Activated naive CD4-positive, alpha-beta T cell treated with anti-CD3 and anti-CD28 coated beads, Interleukin-2, amount 10 ng/mL, durations not matched to agents 7 days and 5 days (primary cell): Measurements from ENCODE around the gene SLX4.
"Not testable (repeated sequence)": the region's sequence is repeated elsewhere in the genome, so short reads cannot be mapped to it uniquely, and the experiment has no call there.

ENCODE experiments used
- CTCF ChIA-PET: fragments of 350-600 bp; sonication (Branson Sonifier 250); formaldehyde crosslinking; loops from one replicate; lab custom pipeline; 2021; ENCODE audit warnings: antibody characterized with exemption; lab: Charles Lee
- DNase-seq: peaks from one replicate; pipeline ENCODE4 v3.0.0-alpha.2; 2020
- H3K27ac Mint-ChIP-seq: one replicate; pipeline ENCODE4 v1.8.0; 2021; ENCODE audit warnings: mild to moderate bottlenecking, moderate library complexity, mixed read lengths
- H3K27me3 Mint-ChIP-seq: one replicate; pipeline ENCODE4 v1.8.0; 2021; ENCODE audit warnings: mild to moderate bottlenecking, mixed read lengths
- H3K36me3 Mint-ChIP-seq: one replicate; pipeline ENCODE4 v1.8.0; 2021; ENCODE audit warnings: mixed read lengths
- H3K4me1 Mint-ChIP-seq: one replicate; pipeline ENCODE4 v1.8.0; 2021; ENCODE audit warnings: mixed read lengths
- H3K4me3 Mint-ChIP-seq: one replicate; pipeline ENCODE4 v1.8.0; 2021; ENCODE audit warnings: mild to moderate bottlenecking, moderate library complexity, mixed read lengths
- H3K9me3 Mint-ChIP-seq: one replicate; pipeline ENCODE4 v1.8.0; 2021; ENCODE audit warnings: mixed read lengths

SLX4 gene, protein sequence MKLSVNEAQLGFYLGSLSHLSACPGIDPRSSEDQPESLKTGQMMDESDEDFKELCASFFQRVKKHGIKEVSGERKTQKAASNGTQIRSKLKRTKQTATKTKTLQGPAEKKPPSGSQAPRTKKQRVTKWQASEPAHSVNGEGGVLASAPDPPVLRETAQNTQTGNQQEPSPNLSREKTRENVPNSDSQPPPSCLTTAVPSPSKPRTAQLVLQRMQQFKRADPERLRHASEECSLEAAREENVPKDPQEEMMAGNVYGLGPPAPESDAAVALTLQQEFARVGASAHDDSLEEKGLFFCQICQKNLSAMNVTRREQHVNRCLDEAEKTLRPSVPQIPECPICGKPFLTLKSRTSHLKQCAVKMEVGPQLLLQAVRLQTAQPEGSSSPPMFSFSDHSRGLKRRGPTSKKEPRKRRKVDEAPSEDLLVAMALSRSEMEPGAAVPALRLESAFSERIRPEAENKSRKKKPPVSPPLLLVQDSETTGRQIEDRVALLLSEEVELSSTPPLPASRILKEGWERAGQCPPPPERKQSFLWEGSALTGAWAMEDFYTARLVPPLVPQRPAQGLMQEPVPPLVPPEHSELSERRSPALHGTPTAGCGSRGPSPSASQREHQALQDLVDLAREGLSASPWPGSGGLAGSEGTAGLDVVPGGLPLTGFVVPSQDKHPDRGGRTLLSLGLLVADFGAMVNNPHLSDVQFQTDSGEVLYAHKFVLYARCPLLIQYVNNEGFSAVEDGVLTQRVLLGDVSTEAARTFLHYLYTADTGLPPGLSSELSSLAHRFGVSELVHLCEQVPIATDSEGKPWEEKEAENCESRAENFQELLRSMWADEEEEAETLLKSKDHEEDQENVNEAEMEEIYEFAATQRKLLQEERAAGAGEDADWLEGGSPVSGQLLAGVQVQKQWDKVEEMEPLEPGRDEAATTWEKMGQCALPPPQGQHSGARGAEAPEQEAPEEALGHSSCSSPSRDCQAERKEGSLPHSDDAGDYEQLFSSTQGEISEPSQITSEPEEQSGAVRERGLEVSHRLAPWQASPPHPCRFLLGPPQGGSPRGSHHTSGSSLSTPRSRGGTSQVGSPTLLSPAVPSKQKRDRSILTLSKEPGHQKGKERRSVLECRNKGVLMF (N-terminal part only)

DNA sequence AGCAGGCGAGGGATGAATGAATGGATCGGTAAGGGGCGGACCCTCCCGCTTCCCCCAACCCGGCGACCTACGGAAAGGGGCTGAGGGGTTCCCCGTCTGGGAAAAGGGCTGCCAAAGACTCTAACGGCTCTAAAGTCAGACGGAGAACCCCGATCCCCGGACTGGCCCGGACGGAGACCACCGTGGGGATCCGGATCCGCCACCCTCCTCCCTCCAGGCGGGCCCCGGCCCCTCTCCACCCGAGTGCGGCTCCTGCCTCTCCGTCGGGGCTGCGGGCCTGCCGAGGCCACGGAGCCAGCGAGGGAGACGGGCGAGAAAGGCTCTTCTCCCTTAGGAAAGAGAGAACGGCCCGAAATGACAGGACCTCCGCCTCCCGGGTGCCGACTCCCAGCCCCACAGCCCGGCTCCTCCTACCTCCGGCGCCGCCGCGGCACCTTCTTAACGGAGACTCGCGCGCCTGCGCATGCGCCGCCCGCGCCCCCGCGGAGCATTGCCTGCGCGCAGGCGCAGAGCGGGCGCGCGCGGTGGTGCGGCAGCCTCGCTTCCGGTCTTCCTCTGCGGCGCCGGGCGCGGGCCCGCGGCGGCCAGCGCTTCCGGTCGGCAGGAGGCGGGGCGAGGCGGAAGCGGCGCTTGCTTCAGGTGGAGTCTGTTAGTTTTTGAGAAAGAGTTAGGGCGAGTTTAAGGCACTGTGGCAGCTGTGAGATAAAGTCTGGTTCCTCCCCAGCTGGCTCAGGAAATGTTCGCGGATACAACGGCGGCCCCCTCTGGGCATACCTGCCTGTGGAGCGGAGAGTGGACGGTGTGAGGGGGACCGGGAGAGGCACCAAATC lies at the start of gene SLX4:
SLX4 (minus strand) TSS at position 461 of the 830 bp plus-strand sequence. CDS start 2,642 bp downstream, outside the sequence.
- peaks cover 64% of the 10 kb centered on the region for H3K4me1 Mint-ChIP-seq
- CTCF ChIA-PET, result interaction anchor here (0.8 to 1.3 kb wide), 3 partner anchors 11 to 267 kb away, joined by 3 read pairs; no protein-coding TSS in a partner anchor

DNA sequence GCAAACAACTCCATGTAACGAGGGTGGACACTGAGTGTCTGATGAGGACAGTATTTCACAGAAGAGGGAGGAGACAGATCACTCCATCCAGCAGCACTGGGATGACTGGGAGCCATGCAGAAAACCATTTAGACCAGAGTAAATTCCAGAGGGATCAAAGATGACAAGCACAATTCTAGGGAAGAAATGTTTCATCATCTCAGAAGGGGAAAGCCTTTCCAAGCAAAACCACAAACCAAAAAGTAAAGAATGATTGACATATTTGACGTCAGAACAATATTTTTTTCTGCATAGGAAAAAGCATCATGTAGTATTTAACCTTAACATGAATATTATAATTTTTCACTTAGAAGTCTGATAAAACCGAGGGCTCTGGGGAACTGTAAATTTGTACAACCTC lies 47.8 kb upstream of the SLX4 start:
- Mint-ChIP-seq H3K27ac (peak overlapping the region; percentile 3), H3K4me3 (no peak overlapping the region), H3K27me3 (no peaks in the 10 kb centered on the region), H3K4me1 (peaks cover 14% of the 10 kb centered on the region), H3K9me3 (no peaks in the 10 kb centered on the region), H3K36me3 (peaks cover 56% of the 10 kb centered on the region)
- no peak for DNase-seq
- CTCF ChIA-PET, result interaction anchor here (1.1 kb wide), 1 partner anchor 594 kb away, joined by 3 read pairs; no protein-coding TSS in a partner anchor

More for the DNA sequence above, at the start of gene SLX4:
- Mint-ChIP-seq H3K27me3 (no peaks in the 10 kb centered on the region), H3K9me3 (no peaks in the 10 kb centered on the region), H3K4me3 (peak within 1 kb of the TSS; percentile 97), H3K27ac (peak within 1 kb of the TSS; percentile 99), H3K36me3 (peaks cover 46% of the 10 kb centered on the region)
- peak; percentile 91 for DNase-seq

DNA sequence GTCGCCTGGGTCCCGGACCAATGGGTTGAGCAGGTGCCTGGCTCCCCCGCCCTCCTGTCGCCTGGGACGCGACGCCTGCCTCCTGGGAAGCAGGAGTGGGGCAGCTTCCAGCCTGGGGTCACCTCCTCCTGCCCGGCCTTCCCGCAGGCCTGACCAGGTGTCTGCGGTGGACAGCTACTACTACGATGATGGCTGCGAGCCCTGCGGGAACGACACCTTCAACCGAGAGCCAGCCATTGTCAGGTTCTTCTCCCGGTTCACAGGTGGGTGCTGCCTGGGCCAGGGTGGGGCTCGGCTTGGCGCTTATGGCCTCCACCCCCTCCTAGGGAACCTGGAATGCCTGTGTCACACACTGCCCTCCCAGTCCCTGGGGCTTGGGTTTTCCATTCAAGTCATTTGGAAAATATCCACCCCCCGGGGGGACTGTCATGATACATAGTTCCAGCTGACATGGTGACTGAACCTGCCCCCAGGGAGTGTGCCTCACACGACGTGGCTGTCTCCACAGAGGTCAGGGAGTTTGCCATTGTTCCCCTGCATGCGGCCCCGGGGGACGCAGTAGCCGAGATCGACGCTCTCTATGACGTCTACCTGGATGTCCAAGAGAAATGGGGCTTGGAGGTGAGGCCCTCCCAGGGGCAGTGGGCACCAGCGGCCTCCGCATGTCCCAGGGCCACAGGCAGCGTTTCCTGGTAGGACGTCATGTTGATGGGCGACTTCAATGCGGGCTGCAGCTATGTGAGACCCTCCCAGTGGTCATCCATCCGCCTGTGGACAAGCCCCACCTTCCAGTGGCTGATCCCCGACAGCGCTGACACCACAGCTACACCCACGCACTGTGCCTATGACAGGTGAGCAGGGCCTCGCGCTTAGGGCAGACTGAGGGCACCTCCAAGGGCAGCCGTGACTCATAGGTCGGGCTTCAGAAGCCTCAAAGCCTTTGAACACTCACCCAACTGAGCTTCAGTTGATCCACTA lies 45.4 kb upstream of the SLX4 start:
- Mint-ChIP-seq H3K27ac (no peak overlapping the region), H3K4me1 (peaks cover 17% of the 10 kb centered on the region), H3K9me3 (no peaks in the 10 kb centered on the region), H3K36me3 (peaks cover 53% of the 10 kb centered on the region), H3K4me3 (no peak overlapping the region), H3K27me3 (no peaks in the 10 kb centered on the region)
- CTCF ChIA-PET, result interaction anchor here (1.1 kb wide), 1 partner anchor 8 kb away, joined by 3 read pairs; no protein-coding TSS in a partner anchor
- DNase-seq, result no peak

DNA sequence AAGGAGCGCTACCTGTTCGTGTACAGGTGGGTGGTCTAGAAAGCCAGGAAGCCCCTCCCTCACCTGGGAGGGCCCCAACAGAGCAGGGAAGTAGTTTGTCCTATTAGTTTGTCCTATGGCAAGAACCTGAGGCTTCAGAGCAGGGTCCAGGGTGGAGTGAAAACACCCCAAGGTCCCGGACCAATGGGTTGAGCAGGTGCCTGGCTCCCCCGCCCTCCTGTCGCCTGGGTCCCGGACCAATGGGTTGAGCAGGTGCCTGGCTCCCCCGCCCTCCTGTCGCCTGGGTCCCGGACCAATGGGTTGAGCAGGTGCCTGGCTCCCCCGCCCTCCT lies 44.7 kb upstream of the SLX4 start:
- Mint-ChIP-seq H3K4me1 (peaks cover 17% of the 10 kb centered on the region), H3K36me3 (peaks cover 52% of the 10 kb centered on the region)
- H3K4me3 Mint-ChIP-seq, H3K9me3 Mint-ChIP-seq, DNase-seq, H3K27ac Mint-ChIP-seq, H3K27me3 Mint-ChIP-seq: not testable (repeated sequence)
- CTCF ChIA-PET, result interaction anchor here (1.1 to 3.2 kb wide), 2 partner anchors 9 to 30 kb away, joined by 3 to 11 read pairs; no protein-coding TSS in a partner anchor

DNA sequence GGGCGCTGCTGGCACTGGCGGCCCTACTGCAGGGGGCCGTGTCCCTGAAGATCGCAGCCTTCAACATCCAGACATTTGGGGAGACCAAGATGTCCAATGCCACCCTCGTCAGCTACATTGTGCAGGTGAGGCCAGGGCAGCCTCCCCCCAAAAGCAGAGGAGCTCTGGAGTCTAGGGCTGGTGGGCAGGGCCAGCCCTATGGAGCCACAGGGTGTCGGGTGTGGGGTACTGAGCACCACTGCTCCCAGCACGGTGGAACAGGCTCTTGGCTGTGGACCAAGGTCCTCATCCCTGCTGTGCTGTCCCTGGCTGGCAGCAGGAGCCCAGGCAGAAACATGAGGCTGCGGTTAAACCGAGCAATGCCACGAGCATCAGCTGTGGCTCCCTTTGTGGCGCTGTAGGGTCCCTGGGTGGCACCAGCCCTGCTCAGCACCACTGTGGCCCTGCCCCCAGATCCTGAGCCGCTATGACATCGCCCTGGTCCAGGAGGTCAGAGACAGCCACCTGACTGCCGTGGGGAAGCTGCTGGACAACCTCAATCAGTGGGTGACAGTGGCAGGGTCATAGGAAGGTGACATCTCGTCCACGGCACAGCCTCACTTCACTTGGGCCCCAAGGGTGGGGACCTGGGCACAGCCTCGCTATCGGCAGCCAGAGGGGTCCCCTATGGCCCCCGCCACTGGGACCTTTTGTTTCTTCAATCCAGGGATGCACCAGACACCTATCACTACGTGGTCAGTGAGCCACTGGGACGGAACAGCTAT lies 44.2 kb upstream of the SLX4 start:
- CTCF ChIA-PET, result interaction anchor here (0.6 to 3.2 kb wide), 4 partner anchors 9 to 34 kb away, joined by 3 to 11 read pairs (median 6); no protein-coding TSS in a partner anchor
- Mint-ChIP-seq H3K36me3 (peaks cover 51% of the 10 kb centered on the region), H3K27me3 (no peaks in the 10 kb centered on the region), H3K9me3 (no peaks in the 10 kb centered on the region), H3K4me1 (peaks cover 17% of the 10 kb centered on the region), H3K4me3 (no peak overlapping the region), H3K27ac (peak overlapping the region; percentile 19)
- DNase-seq, result no peak

DNA sequence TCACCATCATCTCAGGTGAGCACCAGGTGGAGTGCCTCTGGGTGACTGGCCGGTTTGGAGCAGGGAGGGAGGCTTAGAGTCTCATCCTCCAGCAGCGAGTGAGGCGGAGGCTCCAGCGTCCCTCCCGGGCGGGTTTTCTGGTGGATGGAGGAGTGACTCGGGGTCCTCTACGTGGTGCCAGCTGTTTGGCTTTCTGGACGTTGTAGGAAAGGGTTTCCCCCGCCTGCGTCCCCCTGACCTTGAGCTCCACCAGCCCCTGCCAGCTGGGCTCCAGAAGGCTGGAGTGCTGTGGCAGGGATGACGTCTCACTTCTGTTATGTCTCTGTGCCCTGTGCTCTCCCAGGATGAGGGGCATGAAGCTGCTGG lies 43.6 kb upstream of the SLX4 start:
- no peaks in the 10 kb centered on the region for H3K9me3 Mint-ChIP-seq
- no peak for DNase-seq
- H3K27me3 Mint-ChIP-seq, result no peaks in the 10 kb centered on the region
- peak overlapping the region; percentile 19 for H3K27ac Mint-ChIP-seq
- H3K4me3 Mint-ChIP-seq, result no peak overlapping the region
- peaks cover 49% of the 10 kb centered on the region for H3K36me3 Mint-ChIP-seq
- CTCF ChIA-PET, result interaction anchor here (0.6 to 3.2 kb wide), 4 partner anchors 9 to 33 kb away, joined by 3 to 11 read pairs (median 6); no protein-coding TSS in a partner anchor
- peaks cover 17% of the 10 kb centered on the region for H3K4me1 Mint-ChIP-seq

DNA sequence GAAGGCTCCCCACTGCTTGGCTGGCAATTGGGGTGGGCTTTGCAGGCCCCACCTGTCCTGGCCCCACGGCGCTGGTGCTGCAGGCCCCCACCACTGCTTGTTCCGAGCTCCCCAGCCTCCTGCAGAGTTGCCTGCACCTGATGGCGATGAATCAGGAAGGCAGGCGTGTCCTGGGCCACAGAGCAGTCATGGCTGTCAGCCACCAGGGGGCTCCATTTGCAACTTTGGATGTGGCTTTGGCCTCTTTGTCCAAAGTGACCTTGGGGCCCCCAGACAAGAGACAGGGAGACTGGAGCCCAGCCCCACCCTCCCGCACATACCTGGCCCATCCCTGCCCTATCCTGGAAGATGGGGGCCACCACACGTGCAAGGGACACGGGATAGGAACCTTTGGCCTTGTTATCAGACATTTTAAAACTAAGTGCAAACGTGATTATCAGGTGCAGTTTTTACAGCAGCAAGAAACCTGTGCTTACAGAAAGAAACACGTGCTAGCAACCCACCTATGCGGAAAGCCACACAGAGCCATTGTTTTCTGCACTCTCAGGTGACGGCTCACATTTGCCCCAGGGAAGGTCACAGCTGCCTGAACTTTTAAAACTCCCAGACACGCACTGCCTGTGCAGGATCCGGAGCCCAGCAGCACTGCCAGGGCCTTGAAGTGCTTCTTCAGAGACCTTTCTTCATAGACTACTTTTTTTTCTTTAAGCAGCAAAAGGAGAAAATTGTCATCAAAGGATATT lies 43.0 kb upstream of the SLX4 start, which contains the start of gene DNASE1:
DNASE1 (plus strand) TSS at position 443 of the 743 bp plus-strand sequence. CDS start 683 bp downstream, outside the sequence.
- Mint-ChIP-seq H3K27me3 (no peaks in the 10 kb centered on the region), H3K4me3 (no peak within 1 kb of the TSS), H3K4me1 (peaks cover 13% of the 10 kb centered on the region), H3K9me3 (no peaks in the 10 kb centered on the region), H3K27ac (peak within 1 kb of the TSS; percentile 19), H3K36me3 (peaks cover 43% of the 10 kb centered on the region)
- CTCF ChIA-PET, result interaction anchor here (0.7 to 3.2 kb wide), 10 partner anchors 8 to 127 kb away, joined by 3 to 11 read pairs (median 4); no protein-coding TSS in a partner anchor
- DNase-seq, result peak; percentile 70

DNA sequence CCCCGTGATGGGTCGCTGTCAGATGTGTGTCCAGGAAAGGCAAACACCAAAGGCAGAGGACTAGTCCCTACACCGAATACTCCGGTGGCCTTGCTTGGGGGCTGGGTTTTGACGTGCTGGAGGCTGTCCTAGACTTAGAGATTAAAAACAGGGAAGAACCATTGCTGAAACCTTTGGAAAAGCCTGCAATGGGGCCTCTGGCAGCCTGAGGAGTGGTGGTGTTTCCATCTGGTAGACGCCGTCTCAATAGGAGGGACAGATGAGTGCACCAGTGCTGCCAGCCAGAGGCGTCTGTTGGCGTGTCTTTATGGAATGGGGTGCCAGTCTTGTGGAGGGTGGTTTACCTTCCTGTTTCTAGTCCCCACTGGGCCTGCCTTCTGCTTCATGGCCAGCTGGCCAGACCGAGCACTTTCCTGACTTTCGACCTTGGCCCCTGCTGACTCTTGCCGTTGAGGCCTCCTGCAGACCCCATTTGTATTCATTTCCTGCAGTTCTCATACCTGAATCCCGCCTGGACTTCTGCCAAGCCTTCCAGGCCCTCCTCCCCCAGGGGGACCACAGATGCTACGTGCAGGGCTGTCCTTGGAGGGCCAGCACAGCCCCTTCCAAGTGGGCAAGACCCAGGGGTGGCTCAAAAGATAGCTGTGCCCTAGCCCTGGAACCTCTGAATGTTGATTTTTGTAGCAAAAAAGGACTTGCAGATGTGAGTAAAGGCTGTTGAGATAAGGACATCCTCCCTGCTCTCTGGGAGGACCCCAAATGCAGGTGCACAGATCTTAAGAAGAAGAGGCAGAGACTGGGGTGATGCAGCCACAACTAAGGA lies 41.2 kb upstream of the SLX4 start:
- CTCF ChIA-PET, result interaction anchor here (1.4 to 3.2 kb wide), 2 partner anchors 26 kb away, joined by 3 to 11 read pairs; no protein-coding TSS in a partner anchor
- H3K4me1 Mint-ChIP-seq, result peaks cover 7% of the 10 kb centered on the region
- H3K27ac Mint-ChIP-seq, result no peak overlapping the region
- no peaks in the 10 kb centered on the region for H3K27me3 Mint-ChIP-seq
- peaks cover 36% of the 10 kb centered on the region for H3K36me3 Mint-ChIP-seq
- H3K4me3 Mint-ChIP-seq, result no peak overlapping the region
- DNase-seq, result peak; percentile 16
- H3K9me3 Mint-ChIP-seq, result no peaks in the 10 kb centered on the region

DNA sequence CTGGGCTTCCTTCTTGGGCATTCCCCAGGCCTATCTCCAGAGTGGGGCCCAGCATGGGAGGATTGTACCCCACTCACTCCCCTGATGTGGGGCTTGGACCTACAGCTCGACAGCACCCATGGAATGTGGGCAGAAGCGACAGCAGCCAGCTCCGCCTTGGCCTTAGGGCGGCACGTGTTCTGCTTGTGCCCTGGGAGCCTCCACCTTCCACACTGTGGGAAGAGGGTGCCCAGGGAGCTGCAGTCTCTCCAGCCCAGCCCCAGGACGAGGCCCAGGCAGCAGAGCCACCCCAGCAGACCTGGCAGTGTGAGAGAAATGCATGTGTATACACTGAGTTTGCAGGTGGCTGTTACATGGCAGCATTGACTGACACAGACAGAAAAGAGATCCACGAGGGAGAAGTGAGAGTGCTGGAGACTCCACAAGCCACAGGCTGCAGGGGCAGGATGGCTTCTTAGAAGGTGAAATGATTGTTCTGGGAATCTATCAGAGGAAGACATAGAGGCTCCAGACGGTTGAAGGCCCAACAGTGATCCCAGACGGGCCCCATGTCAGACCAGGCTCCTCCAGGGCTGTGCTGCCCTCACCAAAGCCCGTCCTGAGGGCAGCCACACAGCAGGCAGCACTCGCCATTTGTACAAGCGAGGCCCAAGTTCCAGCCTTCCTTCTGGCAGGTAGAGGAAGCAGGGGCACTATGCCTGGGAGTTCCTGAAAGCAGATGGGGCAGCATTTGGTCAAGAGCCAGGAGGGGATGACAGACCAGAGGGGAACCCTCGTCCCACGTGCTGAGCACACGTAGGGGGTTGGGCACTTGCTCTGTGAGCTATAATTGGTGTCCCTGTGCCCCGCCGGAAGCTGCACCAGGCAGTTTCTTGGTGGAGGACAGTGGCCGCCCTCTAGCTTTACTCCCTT lies 40.3 kb upstream of the SLX4 start:
- CTCF ChIA-PET, result interaction anchor here (1.4 kb wide), 1 partner anchor 26 kb away, joined by 3 read pairs; no protein-coding TSS in a partner anchor
- Mint-ChIP-seq H3K4me1 (peaks cover 5% of the 10 kb centered on the region), H3K36me3 (peaks cover 28% of the 10 kb centered on the region), H3K27ac (no peak overlapping the region), H3K27me3 (no peaks in the 10 kb centered on the region), H3K4me3 (no peak overlapping the region), H3K9me3 (no peaks in the 10 kb centered on the region)
- DNase-seq, result peak; percentile 12
